Activated T-cell treated with anti-CD3 and anti-CD28 coated beads, Interleukin-2, amount 50 U/mL, for 72 hours (primary cell): ENCODE results near the gene TAF11L6. TPM values are rescaled to one million over a fixed set of nuclear protein-coding genes. Genes with fewer than 3 reads are reported as not detected.
"Not testable (repeated sequence)": the region's sequence is repeated elsewhere in the genome, so short reads cannot be mapped to it uniquely, and the experiment has no call there.

Source experiments
- ATAC-seq, 2 donors: fragments of 150-1000 bp; cut with Tn5 transposase; replicated peaks in 1 of 2; 2 replicates each; pipeline ENCODE4 v1.10.0; 2021; ENCODE audit warnings: moderate library complexity in 2 of 2, mild to moderate bottlenecking in 1 of 2
- DNase-seq, 2 donors: peaks; one replicate each; pipeline ENCODE4 v3.0.0; 2021 to 2022; ENCODE audit warnings: mixed read lengths in 1 of 2
- H3K27ac Mint-ChIP-seq: one replicate; pipeline ENCODE4 v1.8.0; 2022; ENCODE audit warnings: mild to moderate bottlenecking, moderate library complexity, mixed read lengths
- H3K27me3 Mint-ChIP-seq: one replicate; pipeline ENCODE4 v1.8.0; 2022; ENCODE audit warnings: low read depth, mixed read lengths
- H3K36me3 Mint-ChIP-seq, 2 donors: one replicate each; pipeline ENCODE4 v1.8.0; 2022; ENCODE audit warnings: mixed read lengths in 2 of 2, mild to moderate bottlenecking in 1 of 2; ENCODE audit not compliant: insufficient read depth in 2 of 2
- H3K4me1 Mint-ChIP-seq: one replicate; pipeline ENCODE4 v1.8.0; 2022; ENCODE audit warnings: low read depth, mixed read lengths
- H3K4me3 Mint-ChIP-seq, 2 donors: one replicate each; pipeline ENCODE4 v1.8.0; 2022; ENCODE audit warnings: mild to moderate bottlenecking in 2 of 2, mixed read lengths in 2 of 2, moderate library complexity in 2 of 2
- H3K9me3 Mint-ChIP-seq, 2 donors: one replicate each; pipeline ENCODE4 v1.8.0; 2022; ENCODE audit warnings: mixed read lengths in 2 of 2
- total RNA-seq, 2 donors: library from RNA; stranded (reverse); gene quantifications; one replicate each; pipeline ENCODE4 v1.2.3, GENCODE V29; 2022

TAF11L6 gene
- total RNA-seq, 2 donors from 2014 or later, result not detected

DNA sequence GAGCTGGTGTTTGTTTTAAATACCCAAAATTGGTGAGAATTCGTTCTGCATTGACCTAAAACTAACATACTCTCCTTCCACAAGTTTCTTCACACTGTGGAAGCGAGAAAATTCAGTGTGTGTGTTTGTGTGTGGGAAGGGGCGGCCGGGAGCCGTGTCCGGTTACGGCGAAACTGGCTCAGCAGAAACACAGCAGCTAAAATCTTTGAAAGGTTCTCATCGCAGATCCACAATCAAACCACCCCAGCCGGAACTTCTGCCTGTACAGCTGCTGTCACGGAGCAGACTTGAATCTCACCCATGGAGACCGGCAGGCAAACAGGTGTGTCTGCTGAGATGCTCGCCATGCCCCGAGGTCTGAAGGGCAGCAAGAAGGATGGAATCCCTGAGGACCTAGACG is 3.5 kb upstream of the TAF11L6 start, which contains the start of gene TAF11L5:
Gene TAF11L5 (plus strand): TSS at position 301 of the 400 bp plus-strand sequence.
- H3K27ac Mint-ChIP-seq, ATAC-seq, H3K36me3 Mint-ChIP-seq, H3K9me3 Mint-ChIP-seq, DNase-seq, H3K27me3 Mint-ChIP-seq, H3K4me1 Mint-ChIP-seq, H3K4me3 Mint-ChIP-seq: not testable (repeated sequence)

DNA sequence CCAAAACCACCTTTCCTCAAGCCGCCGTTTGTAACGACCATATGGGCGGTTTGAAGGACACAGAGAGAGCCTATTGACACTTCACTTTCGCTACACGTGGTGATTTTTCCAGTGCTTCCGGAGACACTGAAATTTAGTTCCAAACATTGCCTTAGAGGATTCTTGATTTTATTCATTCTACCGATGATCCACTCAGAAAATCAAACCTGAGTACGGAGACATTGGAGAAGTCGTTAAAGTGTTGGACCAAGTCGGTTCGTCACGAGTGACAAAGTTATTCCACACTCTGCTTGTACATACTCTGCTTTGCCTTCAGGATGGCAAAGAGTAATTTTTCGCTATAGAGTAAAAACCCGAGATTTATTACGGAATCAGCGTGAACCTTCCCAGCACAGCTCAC is 2.0 kb upstream of the TAF11L6 start:
- H3K4me1 Mint-ChIP-seq, H3K4me3 Mint-ChIP-seq, H3K36me3 Mint-ChIP-seq, H3K27ac Mint-ChIP-seq, H3K27me3 Mint-ChIP-seq, H3K9me3 Mint-ChIP-seq, ATAC-seq: not testable (repeated sequence)
- peak in 1 of 2 donors; percentile 1 for DNase-seq

Other genes with a start within 250 kb of the TAF11L6 start
- gene TAF11L2, start 30.4 kb upstream of the TAF11L6 start, total RNA-seq, result not detected
- gene TAF11L3, start 10.3 kb upstream of the TAF11L6 start, total RNA-seq, result not detected
- not detected for gene TAF11L4, start 6.9 kb upstream of the TAF11L6 start, total RNA-seq
- gene TAF11L5, start 3.4 kb upstream of the TAF11L6 start, total RNA-seq, result not detected
- not detected for gene TAF11L7, start 57.1 kb downstream of the TAF11L6 start, total RNA-seq
- gene TAF11L8, start 62.3 kb downstream of the TAF11L6 start, total RNA-seq, result not detected
- gene TAF11L9, start 65.7 kb downstream of the TAF11L6 start, total RNA-seq, result not detected
- gene TAF11L10, start 69.2 kb downstream of the TAF11L6 start, total RNA-seq, result not detected
- not detected for gene TAF11L11, start 75.5 kb downstream of the TAF11L6 start, total RNA-seq
- not detected for gene TAF11L12, start 81.7 kb downstream of the TAF11L6 start, total RNA-seq
- not detected for gene TAF11L13, start 103.4 kb downstream of the TAF11L6 start, total RNA-seq
- not detected for gene TAF11L14, start 105.8 kb downstream of the TAF11L6 start, total RNA-seq